Activated T-helper 17 cell treated with anti-CD3 and anti-CD28 coated beads, Interleukin-2, amount 50 U/mL, for 72 hours (primary cell): ENCODE data around the gene MAP3K4. TPM values are rescaled to one million over a fixed set of nuclear protein-coding genes. Genes with fewer than 3 reads are reported as not detected.
A peak's percentile ranks its signal among the peaks of the same experiment; 100 is the strongest.

ENCODE experiments used
- ATAC-seq: fragments of 150-1000 bp; cut with Tn5 transposase; replicated peaks from 2 replicates; pipeline ENCODE4 v1.10.0; 2021; ENCODE audit warnings: mild to moderate bottlenecking, moderate library complexity
- H3K27ac Mint-ChIP-seq: one replicate; pipeline ENCODE4 v1.8.0; 2022; ENCODE audit warnings: mixed read lengths
- H3K27me3 Mint-ChIP-seq: one replicate; pipeline ENCODE4 v1.8.0; 2022; ENCODE audit warnings: mixed read lengths
- H3K36me3 Mint-ChIP-seq: one replicate; pipeline ENCODE4 v1.8.0; 2022; ENCODE audit warnings: low read depth, mild to moderate bottlenecking, mixed read lengths
- H3K4me1 Mint-ChIP-seq: one replicate; pipeline ENCODE4 v1.8.0; 2022; ENCODE audit warnings: mixed read lengths
- H3K4me3 Mint-ChIP-seq: one replicate; pipeline ENCODE4 v1.8.0; 2022; ENCODE audit warnings: mild to moderate bottlenecking, mixed read lengths
- H3K9me3 Mint-ChIP-seq: one replicate; pipeline ENCODE4 v1.8.0; 2022; ENCODE audit warnings: mixed read lengths
- total RNA-seq, 2 donors: library from RNA; stranded (reverse); gene quantifications; one replicate each; pipeline ENCODE4 v1.2.3, GENCODE V29; 2022

MAP3K4 gene
- total RNA-seq, 2 donors from 2014 or later, result 76.1 to 97.9 TPM

GRCh38 chr6:161009991-161010390 lies 18.4 kb downstream of the MAP3K4 start:
- peaks cover 23% of the 10 kb centered on the region for H3K36me3 Mint-ChIP-seq
- H3K4me1 Mint-ChIP-seq, result peaks cover 25% of the 10 kb centered on the region
- H3K4me3 Mint-ChIP-seq, result no peak overlapping the region
- ATAC-seq, result no peak
- no peaks in the 10 kb centered on the region for H3K9me3 Mint-ChIP-seq
- H3K27me3 Mint-ChIP-seq, result no peaks in the 10 kb centered on the region
- H3K27ac Mint-ChIP-seq, result no peak overlapping the region

GRCh38 chr6:161010418-161010817 lies 18.8 kb downstream of the MAP3K4 start:
- ATAC-seq, result no peak
- Mint-ChIP-seq H3K9me3 (no peaks in the 10 kb centered on the region), H3K4me1 (peaks cover 27% of the 10 kb centered on the region), H3K36me3 (peaks cover 26% of the 10 kb centered on the region), H3K27ac (peak overlapping the region; percentile 76), H3K4me3 (peak overlapping the region; percentile 40), H3K27me3 (no peaks in the 10 kb centered on the region)

DNA sequence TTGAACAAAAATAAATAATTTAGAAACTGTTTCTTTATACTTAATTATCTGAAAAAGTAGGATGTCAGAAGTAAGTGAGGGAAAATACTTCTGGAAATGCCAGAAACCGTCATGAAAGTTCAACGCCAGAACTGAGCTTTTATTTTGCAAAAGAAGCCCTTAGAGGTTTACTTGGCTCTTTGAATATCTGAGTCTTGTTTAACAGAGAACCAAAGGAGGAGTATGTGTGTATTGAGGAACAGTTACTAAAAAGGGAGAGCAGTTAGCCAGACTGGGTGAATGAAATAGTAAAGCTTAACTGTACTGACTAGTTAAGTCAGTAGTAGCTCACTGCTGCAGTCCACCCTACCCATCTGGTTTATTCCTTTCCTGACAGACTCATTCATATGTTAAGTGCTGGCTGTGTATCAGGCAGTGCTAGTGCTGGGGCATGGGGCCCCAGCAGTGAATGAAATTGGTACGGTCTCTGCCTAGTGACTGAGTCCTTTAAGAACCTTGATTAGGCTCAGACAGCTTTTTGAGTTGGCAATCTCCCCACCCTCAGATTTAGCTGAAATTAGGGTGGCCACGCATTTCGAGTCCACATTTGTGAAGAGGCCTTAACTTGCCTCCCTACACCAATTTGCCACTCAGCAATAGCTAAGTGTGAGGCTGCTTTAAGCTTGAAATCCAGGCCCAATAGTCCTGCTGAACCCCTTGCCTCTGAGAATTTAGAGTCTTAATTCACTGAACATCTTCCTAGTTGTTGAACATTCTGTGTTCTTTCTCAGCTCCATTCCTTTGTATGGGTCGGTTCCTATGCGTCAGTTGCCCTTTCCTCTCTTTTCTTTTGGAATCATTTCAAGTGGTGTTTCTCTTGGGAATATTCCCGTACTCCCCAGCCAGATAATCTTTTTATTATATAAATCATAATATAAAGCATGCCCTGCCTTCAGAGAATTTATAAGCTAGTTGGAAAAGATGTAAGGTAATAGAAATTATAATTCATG lies 20.2 kb downstream of the MAP3K4 start:
- ATAC-seq, result no peak
- Mint-ChIP-seq H3K27me3 (no peaks in the 10 kb centered on the region), H3K36me3 (peaks cover 25% of the 10 kb centered on the region), H3K9me3 (no peaks in the 10 kb centered on the region), H3K4me3 (no peak overlapping the region), H3K27ac (no peak overlapping the region), H3K4me1 (peaks cover 27% of the 10 kb centered on the region)

DNA sequence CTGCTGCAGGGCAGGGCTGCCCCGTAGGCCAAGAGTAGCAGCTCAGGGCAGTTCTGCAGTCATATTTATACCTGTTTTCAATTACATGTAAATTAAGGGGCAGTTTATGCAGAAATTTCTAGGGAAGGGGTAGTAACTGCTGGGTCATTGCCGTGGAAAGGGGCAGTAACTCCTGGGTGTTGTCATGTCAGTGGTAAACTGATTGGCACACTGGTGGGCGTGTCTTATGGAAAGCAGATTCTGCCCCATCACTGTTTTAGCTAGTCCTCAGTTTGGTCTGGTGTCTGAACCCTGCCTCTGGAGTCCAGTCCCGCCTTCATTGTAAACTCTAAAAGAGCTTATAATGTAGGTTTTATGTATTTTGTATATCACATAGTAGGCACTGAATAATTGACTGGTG lies 22.1 kb downstream of the MAP3K4 start:
- Mint-ChIP-seq H3K4me3 (no peak overlapping the region), H3K4me1 (peaks cover 23% of the 10 kb centered on the region), H3K27me3 (no peaks in the 10 kb centered on the region), H3K27ac (no peak overlapping the region), H3K9me3 (no peaks in the 10 kb centered on the region), H3K36me3 (peaks cover 18% of the 10 kb centered on the region)
- ATAC-seq, result no peak

DNA sequence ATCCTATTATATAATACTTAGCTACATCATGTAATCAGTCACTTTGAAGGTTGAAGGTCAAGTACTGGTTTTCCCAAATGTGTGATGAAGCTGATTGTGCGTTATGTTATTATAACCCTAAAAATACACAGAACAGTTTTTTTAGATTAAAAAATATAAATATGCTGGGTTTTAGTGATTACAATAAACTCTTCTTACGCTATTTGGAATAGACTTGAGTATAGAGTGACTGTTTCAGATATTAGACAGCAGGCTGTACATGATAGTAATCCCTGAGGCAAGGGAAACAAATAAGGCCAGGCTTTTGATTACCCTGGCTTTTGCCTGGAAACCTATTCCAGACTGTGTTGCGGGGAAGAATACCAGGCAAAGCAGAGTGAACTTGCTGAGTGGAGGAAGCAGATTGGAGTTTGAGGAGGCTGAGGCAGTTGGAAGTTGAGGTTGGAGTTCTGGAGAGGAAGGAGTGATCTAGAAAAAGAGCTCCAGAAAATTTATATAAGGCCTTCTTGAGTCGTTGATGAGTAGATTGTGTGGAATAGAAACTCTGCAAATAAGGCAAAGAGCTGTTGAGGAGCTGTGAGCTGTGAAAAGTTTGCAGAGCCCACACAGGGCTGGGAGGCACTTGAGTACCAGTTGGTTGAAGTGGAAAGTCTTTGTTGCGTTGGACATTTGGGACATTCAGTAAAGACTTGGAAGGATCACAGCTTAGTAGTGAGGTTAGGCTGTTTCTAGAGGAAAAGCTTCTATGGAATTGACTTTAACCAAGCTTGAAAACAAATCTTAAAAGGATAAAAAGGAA lies 26.4 kb downstream of the MAP3K4 start:
- ATAC-seq, result no peak
- H3K36me3 Mint-ChIP-seq, result peaks cover 21% of the 10 kb centered on the region
- H3K4me1 Mint-ChIP-seq, result peaks cover 20% of the 10 kb centered on the region
- H3K27me3 Mint-ChIP-seq, result no peaks in the 10 kb centered on the region
- no peak overlapping the region for H3K4me3 Mint-ChIP-seq
- H3K9me3 Mint-ChIP-seq, result no peaks in the 10 kb centered on the region
- no peak overlapping the region for H3K27ac Mint-ChIP-seq

DNA sequence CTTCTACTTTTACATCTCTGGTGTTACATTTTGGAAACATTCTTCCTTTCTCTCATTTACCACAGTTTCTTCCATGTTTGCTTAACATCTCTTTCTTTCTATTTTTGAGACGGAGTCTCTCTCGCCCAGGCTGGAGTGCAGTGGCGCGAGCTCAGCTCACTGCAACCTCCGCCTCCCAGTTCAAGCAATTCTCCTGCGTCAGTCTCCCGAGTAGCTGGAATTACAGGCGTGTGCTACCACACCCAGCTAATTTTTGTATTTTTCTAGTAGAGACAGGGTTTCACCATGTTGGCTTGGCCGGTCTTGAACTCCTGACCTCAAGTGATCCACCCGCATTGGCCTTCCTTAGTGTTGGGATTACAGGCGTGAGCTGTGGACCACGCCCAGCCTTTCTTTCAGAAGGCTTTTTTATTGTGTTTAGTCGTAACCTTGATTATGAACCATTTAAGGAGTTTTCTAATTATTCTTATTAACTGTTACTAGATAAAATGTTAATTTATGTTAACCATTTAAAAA lies 27.8 kb downstream of the MAP3K4 start:
- ATAC-seq, result no peak
- Mint-ChIP-seq H3K4me3 (no peak overlapping the region), H3K36me3 (peaks cover 25% of the 10 kb centered on the region), H3K9me3 (no peaks in the 10 kb centered on the region), H3K27me3 (no peaks in the 10 kb centered on the region), H3K27ac (no peak overlapping the region), H3K4me1 (peaks cover 19% of the 10 kb centered on the region)

GRCh38 chr6:161021543-161021942 lies 30.0 kb downstream of the MAP3K4 start:
- peaks cover 30% of the 10 kb centered on the region for H3K4me1 Mint-ChIP-seq
- H3K36me3 Mint-ChIP-seq, result peaks cover 38% of the 10 kb centered on the region
- H3K27me3 Mint-ChIP-seq, result no peaks in the 10 kb centered on the region
- no peak for ATAC-seq
- no peak overlapping the region for H3K4me3 Mint-ChIP-seq
- no peak overlapping the region for H3K27ac Mint-ChIP-seq
- H3K9me3 Mint-ChIP-seq, result no peaks in the 10 kb centered on the region

- Mint-ChIP-seq H3K4me1 (peaks cover 34% of the 10 kb centered on the region), H3K36me3 (peaks cover 43% of the 10 kb centered on the region), H3K27ac (no peak overlapping the region), H3K27me3 (no peaks in the 10 kb centered on the region), H3K9me3 (no peaks in the 10 kb centered on the region), H3K4me3 (no peak overlapping the region)
- ATAC-seq, result no peak
Measured at GRCh38 chr6:161021998-161022743, 30.6 kb downstream of the MAP3K4 start.

- Mint-ChIP-seq H3K9me3 (no peaks in the 10 kb centered on the region), H3K4me1 (peaks cover 41% of the 10 kb centered on the region), H3K4me3 (no peak overlapping the region), H3K27me3 (no peaks in the 10 kb centered on the region), H3K27ac (no peak overlapping the region), H3K36me3 (peaks cover 48% of the 10 kb centered on the region)
- ATAC-seq, result no peak
Measured at GRCh38 chr6:161023316-161023715, 31.7 kb downstream of the MAP3K4 start.

DNA sequence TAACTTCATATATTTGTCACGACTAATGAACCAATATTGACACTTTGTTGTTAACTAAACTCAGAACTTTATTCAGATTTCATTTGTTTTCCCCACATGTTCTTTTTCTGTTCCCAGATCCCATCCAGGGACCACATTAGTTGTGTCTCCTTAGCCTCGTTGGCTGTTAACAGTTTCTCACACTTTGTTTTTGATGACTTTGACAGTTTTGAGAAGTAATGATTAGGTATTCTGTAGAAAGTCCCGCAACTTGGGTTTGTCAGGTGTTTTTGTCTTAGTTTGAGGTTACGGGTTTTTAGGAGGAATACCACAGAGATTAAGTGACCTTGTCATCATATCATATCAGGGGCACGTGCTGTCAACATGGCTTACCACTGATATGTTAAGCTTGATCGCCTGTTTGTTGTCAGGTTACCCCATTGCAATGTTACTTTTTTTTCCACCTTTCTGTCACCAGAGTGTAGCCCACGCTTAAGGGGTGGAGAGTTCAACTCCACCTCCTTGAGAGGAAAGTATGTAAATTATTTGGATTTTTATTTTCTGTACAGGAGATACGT lies 32.9 kb downstream of the MAP3K4 start:
- Mint-ChIP-seq H3K36me3 (peaks cover 54% of the 10 kb centered on the region), H3K4me1 (peaks cover 45% of the 10 kb centered on the region), H3K4me3 (peak overlapping the region; percentile 31), H3K27ac (no peak overlapping the region), H3K9me3 (no peaks in the 10 kb centered on the region), H3K27me3 (no peaks in the 10 kb centered on the region)
- ATAC-seq, result no peak

- Mint-ChIP-seq H3K27ac (no peak overlapping the region), H3K4me1 (peaks cover 59% of the 10 kb centered on the region), H3K27me3 (no peaks in the 10 kb centered on the region), H3K36me3 (peaks cover 44% of the 10 kb centered on the region), H3K4me3 (peak overlapping the region; percentile 22), H3K9me3 (no peaks in the 10 kb centered on the region)
- ATAC-seq, result no peak
Measured at GRCh38 chr6:161027385-161027784, 35.8 kb downstream of the MAP3K4 start.

DNA sequence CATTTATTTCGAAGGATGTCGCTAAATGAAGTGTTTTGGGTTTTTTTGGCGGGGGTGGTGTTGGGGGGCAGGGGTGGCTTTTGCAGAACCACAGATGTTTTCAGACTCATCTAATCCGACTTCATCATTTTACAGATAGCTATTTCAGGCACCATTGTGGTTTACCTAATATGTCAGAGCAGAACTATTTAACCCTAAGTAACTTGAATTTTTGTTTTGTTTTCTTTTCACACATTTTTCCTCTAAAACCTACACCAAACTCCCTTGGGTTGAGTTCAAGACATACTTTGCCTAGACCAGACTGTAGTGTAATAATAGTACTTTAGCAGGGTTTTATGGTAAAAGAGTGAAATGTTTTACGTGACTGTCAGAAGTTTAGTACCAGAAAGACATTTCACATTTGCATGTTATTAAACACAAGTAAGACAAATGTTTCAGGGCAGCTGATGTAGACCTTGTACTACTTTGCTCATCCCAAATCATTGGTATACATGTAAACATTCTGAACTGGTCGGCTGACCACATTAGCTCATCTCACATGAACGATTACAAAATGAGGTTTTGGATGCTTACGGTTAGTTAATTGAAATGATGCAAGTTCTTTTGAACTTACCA lies 37.7 kb downstream of the MAP3K4 start:
- peaks cover 63% of the 10 kb centered on the region for H3K4me1 Mint-ChIP-seq
- H3K9me3 Mint-ChIP-seq, result no peaks in the 10 kb centered on the region
- peak overlapping the region; percentile 83 for H3K4me3 Mint-ChIP-seq
- H3K27me3 Mint-ChIP-seq, result no peaks in the 10 kb centered on the region
- peak; percentile 81 for ATAC-seq
- H3K27ac Mint-ChIP-seq, result peak overlapping the region; percentile 88
- peaks cover 48% of the 10 kb centered on the region for H3K36me3 Mint-ChIP-seq

DNA sequence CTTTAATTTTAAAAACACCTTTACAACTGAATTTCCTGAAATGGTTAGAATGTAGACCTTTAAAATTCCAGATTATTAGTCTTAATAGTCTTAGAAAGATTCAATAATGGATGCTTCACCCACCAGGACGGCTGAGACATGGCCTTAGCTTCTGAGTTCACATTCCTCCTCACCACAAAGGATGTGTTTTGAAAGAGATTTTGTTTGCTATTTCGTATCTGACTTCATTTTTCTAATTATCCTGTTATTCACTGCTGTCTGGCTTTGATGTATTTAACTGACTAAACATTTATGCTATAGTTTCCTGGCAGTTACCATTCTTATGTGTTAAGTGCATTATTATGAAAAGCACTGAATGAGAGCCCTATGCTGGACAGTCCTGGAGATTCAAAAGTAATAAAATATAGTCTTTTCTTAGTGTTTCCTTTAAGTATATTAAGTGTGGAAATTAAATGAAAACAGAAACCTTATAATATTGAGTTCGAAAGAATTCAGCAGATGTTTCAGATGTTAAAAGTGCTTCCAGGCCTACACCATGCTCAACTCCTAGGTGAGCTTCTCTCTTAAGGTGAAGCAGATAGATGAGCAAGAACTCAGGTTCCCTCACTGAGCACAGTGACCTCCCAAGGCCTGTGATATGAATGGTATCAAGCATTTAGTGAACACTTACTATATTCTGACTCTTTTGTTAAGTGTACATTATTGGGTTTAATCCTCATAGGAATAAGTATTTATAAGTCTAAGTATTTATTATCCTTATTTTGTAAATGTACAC lies 40.3 kb downstream of the MAP3K4 start:
- Mint-ChIP-seq H3K4me1 (peaks cover 52% of the 10 kb centered on the region), H3K27ac (peak overlapping the region; percentile 88), H3K36me3 (peaks cover 49% of the 10 kb centered on the region), H3K9me3 (no peaks in the 10 kb centered on the region), H3K4me3 (peak overlapping the region; percentile 83), H3K27me3 (no peaks in the 10 kb centered on the region)
- peak; percentile 21 for ATAC-seq
